GM12872 (cell line): ENCODE measurements around the gene FAM180A.

Experiments
- CTCF ChIP-seq: IDR thresholded peaks from 3 replicates; pipeline ENCODE4 v1.5.1; 2011; ENCODE audit warnings: low read depth, mild to moderate bottlenecking, low read length, moderate library complexity; ENCODE audit not compliant: insufficient read depth

FAM180A gene

GRCh38 chr7:135726276-135726788, 22.3 kb downstream of the FAM180A start:
- TF ChIP-seq CTCF, result no peak

- TF ChIP-seq CTCF, result no peak
Measured at GRCh38 chr7:135723411-135723810, 25.2 kb downstream of the FAM180A start.

- TF ChIP-seq CTCF, result no peak
Measured at GRCh38 chr7:135721198-135721820, 27.3 kb downstream of the FAM180A start.

GRCh38 chr7:135719688-135720087, 28.9 kb downstream of the FAM180A start:
- no peak for TF ChIP-seq CTCF

- no peak for TF ChIP-seq CTCF
Measured at GRCh38 chr7:135718794-135719437, 29.7 kb downstream of the FAM180A start.

- TF ChIP-seq CTCF, result no peak
Measured at GRCh38 chr7:135718219-135718618, 30.4 kb downstream of the FAM180A start.

GRCh38 chr7:135717693-135718092, 30.9 kb downstream of the FAM180A start:
- no peak for TF ChIP-seq CTCF
